CMK (cell line): ENCODE measurements around the gene COPS6.
A peak's percentile ranks its signal among the peaks of the same experiment; 100 is the strongest.
"Not testable (repeated sequence)": the region's sequence is repeated elsewhere in the genome, so short reads cannot be mapped to it uniquely, and the experiment has no call there.

Source experiments
- DNase-seq: peaks from one replicate; pipeline ENCODE4 v3.0.0-alpha.2; 2010; ENCODE audit warnings: low read depth

Gene COPS6

DNA sequence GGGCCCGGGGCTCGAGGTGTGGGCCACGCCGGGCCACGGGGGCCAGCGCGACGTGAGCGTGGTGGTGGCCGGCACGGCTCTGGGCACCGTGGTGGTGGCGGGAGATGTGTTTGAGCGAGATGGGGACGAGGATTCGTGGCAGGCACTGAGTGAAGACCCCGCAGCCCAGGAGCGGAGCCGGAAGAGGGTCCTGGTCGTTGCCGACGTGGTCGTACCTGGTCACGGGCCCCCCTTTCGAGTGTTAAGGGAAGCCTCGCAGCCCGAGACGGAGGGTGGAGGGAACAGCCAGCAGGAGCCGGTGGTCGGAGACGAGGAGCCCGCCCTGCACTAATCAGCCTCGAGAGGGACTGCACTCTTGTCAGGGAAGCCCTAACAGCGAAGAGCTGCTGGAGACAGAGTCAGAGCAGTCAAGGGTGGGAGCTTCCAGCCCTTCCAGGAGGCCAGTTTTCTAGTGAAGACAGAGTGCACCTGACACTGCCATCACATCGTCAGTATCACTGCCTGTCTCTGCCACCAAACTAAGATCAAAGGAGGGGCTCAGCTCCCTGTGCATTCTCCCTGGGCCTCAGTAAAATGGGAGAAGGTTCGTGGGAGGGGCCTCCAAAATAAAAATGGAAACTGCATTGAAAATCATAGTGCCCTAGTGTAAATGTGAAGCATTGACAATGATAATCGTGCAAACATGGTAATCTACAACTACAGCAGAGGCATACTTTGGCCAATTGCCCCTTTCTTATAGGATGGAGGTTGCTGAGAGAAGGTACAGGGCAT is 39.3 kb downstream of the COPS6 start:
- no peak for DNase-seq

DNA sequence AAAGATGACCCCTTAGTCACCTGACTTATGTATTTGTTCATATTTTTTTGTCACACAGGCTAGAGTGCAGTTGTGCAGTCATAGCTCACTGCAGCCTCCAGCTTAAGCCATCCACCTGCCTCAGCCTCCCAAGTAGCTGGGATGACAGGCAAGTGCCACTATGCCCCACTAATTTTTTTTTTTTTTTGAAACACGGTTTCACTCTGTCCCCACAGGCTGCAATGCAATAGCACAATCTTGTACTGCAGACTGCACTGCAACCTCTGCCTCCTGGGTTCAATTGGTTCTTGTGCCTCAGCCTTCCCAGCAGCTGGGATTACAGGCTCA is 39.8 kb downstream of the COPS6 start:
- no peak for DNase-seq

DNA sequence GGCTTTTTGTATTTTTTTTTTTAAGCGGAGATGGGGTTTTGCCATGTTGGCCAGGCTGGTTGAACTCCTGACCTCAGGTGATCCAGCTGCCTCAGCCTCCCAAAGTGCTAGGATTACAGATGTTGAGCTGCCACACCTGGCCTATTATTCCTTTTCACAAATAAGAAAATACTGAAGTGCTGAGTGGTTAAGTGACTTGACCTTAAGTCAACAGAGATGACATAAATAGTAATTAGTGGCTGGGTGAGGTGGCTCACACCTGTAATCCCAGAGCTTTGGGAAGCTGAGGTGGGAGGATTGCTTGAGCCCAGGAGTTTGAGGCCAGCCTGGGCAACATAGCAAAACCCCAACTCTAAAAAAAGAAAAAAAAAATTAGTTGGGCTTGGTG is 41.4 kb downstream of the COPS6 start:
- not testable (repeated sequence) for DNase-seq

DNA sequence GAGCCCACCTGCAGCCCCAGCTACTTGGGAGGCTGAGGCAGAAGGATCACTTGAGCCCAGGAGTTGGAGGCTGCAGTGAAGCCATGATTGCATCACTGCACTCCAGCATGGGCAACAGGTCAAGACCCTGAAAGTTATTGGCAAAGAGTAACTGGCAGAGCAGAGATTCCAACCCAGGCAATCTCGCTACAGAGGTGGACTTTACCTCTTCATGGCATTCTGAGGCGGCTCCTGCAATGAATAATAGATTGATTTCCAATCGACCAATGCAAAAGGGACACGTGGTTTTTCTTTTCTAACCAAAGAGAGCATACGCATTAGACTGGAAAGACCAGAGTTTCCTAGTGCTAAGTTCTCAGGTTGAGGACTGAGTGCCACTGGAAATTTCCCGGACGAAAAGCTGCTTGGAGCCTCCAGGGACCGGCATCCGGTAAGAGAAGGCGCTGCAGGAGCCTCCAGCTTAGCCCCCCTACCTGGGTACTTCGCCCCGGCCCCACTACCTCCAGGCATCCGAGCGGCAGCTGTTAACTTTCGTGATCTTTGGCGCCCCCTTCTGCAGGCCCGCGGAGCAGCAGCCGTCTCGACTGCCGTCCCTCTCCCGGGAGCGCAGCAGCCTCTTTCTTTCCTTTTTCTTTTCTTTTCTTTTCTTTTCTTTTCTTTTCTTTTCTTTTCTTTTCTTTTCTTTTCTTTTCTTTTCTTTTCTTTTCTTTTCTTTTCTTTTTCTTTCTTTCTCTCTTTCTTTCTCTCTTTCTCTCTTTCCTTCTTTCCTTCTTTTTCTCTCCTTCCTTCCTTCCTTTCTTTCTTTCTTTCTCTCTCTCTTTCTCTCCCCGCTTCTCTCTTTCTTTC is 42.1 kb downstream of the COPS6 start:
- DNase-seq, result peak; percentile 47

DNA sequence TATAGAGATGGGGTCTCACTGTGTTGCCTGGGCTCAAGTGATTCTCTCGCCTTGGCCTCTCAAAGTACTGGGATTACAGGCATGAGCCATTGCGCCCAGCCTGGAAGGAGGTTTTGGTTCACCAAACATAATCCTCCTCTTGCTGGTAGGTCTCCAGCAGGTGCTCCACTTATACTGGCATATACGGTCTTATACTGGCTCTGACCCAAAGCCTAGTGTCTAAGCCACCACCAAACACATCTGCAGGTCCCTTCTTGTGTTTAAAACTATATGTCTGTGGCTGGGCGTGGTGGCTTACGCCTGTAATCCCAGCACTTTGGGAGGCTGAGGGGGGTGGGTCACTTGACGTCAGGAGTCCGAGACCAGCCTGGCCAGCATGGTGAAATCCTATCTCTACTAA is 43.4 kb downstream of the COPS6 start:
- DNase-seq, result no peak

DNA sequence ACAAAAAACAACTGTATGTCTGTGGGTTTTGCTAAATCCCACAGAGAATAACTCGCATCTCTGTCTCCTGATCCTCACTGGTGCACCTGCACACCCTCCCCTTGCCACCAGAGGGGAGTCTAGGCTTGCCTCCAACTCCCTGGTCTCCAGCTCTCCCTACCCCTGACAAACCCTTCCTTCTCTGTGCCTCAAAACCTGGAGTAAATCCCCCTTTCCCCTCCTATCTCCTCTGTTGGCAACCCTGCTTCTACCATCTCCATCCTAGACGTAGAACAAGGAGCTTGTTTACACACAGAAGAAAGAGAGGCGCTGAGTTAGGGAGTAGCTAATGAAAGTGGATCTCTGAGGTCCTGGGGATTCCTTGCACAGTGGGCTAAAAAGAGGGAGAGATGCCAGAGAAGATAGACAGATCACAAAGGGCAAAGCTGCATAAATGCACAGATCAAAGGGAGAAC is 44.0 kb downstream of the COPS6 start:
- DNase-seq, result no peak

DNA sequence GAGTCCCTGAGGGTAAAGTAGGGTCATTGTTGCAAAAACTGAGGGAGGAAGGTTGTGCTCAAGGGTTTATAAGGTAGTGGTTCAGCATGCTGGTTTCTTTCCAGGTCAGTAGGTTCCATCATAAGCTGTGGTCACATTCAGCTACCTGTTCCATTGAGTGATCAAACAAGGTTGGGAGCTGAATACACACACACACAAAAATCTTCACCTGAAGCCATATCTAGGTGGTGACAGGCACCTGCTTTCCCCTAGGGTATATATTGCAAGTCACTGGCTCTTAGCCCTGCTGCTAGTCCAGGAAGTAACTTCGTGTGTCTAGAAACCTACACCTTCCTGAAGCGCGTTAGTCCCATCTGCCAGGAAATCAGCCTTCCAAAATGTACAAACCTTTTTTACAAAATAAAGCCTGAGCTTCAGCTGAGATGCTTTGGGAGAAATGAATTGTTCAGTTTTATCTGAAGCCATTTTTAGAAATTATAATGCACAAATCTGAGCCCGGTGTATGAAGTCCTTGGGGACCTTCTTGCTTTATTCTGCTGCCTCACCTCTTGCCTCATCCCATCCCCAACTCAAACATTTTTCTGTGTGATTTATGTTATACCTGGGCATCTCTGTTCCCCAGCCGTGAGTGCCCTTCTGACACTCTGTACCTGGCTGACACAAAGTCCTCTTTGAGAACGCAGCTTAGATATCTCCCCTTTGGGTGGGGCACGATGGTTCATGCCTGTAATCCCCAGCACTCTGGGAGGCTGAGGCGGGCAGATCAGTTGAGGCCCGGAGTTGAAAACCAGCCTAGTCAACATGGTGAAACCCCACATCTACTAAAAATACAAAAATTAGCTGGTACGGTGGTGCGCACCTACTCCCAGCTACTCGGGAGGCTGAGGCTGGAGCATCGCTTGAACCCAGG is 49.3 kb downstream of the COPS6 start:
- no peak for DNase-seq

DNA sequence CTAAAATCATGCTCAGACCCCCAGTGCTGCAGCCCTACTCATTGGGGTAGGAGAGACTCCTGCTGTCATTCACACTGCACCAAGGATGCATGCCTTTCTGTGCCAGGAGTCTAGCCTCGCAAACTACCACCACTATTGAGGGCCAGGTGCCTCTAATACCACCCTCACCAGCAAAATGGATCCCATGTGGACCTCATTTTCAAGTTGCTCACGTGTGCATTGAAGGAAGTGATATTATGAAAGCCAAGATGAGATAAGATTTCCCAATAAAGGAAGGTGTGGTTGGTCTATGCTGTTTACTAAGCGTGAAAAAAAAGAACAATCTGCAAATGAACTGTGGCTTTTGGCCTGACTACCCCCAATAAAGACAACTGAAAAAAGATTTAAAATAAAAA is 52.8 kb downstream of the COPS6 start:
- DNase-seq, result no peak
